Measurements from ENCODE around the gene MIDN. TPM values are rescaled to one million over a fixed set of nuclear protein-coding genes. Genes with fewer than 3 reads are reported as not detected.

MIDN gene
- total and polyA plus RNA-seq, 2 donors (not counting 3 experiments of a cell fraction or from before 2014, with no cell fraction given) = 20.0 to 85.9 TPM

DNA sequence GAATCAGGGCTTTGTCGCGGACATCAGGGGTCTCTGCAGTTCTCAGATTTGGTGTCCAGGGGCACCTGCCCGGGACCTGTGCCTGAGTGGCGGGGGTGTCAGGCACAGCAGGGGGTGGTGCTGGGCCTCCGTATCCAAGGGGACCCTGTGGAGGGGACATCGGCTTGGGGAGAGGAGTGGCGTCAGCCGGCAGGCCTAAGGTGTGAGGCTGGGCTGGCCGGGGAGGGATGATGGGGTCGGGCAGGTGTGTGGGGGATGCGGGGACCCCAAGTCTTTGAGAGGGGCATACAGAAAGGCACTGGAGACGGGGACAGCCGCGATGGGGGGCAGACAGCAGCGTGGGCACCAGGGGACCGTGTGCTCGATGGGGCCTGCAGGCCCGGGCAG is 39.8 kb downstream of the MIDN start:
- FAIRE-seq = no peak
- dilution Hi-C loops (cut with MboI; ENCODE audit: extremely low pct_ligation_motif_present, low sequenced_read_pairs) = no loop called here
- intact Hi-C loops (cut with micrococcal nuclease) = no loop called here

More for the DNA sequence above, 39.8 kb downstream of the MIDN start:
- Histone ChIP-seq H3K27ac (ENCODE audit: insufficient read depth, low read depth, low read length) (no peak overlapping the region), H3K9me1 (replicated peaks; ENCODE audit: control insufficient read depth, extremely low read depth, insufficient read depth, low read length) (no peaks in the 10 kb centered on the region), H3K4me3 (replicated peaks in 1 of 3; ENCODE audit: insufficient read depth in 1 of 3, low read depth in 1 of 3, low read length in 3 of 3) (no peak overlapping the region), H4K20me1 (replicated peaks; ENCODE audit: control insufficient read depth, extremely low read depth, insufficient read depth, low read length) (no peaks in the 10 kb centered on the region), H3K9me3 (replicated peaks; ENCODE audit: control insufficient read depth, insufficient read depth, low read length) (no peaks in the 10 kb centered on the region), H3K36me3 (ENCODE audit: control insufficient read depth in 2 of 2, extremely low read depth in 1 of 2, insufficient read depth in 2 of 2, low read length in 2 of 2) (no peaks in the 10 kb centered on the region), H3K27me3 (ENCODE audit: control insufficient read depth in 2 of 2, insufficient read depth in 2 of 2, low read length in 2 of 2) (peaks cover 8 to 20% of the 10 kb centered on the region in 2 experiments), H2AFZ (ENCODE audit: low read depth, low read length) (no peak overlapping the region), H3K9ac (replicated peaks; ENCODE audit: extremely low read depth, insufficient read depth, low read length) (no peak overlapping the region), H3K4me1 (ENCODE audit: control insufficient read depth, extremely low read depth, insufficient read depth, low read length) (no peaks in the 10 kb centered on the region), H3K79me2 (ENCODE audit: control insufficient read depth, insufficient read depth, low read length) (no peaks in the 10 kb centered on the region), H3K4me2 (ENCODE audit: insufficient read depth, low read length) (no peak overlapping the region)
- POLR2A ChIA-PET = no interaction called here
- CTCF ChIA-PET = no interaction called here
- no TSS peak for BruUV-seq (replicated peaks)
- TF ChIP-seq, protein P1, sequence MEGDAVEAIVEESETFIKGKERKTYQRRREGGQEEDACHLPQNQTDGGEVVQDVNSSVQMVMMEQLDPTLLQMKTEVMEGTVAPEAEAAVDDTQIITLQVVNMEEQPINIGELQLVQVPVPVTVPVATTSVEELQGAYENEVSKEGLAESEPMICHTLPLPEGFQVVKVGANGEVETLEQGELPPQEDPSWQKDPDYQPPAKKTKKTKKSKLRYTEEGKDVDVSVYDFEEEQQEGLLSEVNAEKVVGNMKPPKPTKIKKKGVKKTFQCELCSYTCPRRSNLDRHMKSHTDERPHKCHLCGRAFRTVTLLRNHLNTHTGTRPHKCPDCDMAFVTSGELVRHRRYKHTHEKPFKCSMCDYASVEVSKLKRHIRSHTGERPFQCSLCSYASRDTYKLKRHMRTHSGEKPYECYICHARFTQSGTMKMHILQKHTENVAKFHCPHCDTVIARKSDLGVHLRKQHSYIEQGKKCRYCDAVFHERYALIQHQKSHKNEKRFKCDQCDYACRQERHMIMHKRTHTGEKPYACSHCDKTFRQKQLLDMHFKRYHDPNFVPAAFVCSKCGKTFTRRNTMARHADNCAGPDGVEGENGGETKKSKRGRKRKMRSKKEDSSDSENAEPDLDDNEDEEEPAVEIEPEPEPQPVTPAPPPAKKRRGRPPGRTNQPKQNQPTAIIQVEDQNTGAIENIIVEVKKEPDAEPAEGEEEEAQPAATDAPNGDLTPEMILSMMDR (IDR thresholded peaks at IDR 0.05; ENCODE audit: extremely low read depth in 1 of 2, insufficient read depth in 1 of 2, low read depth in 1 of 2, low read length in 2 of 2) = no peak
- TF ChIP-seq, protein P2, sequence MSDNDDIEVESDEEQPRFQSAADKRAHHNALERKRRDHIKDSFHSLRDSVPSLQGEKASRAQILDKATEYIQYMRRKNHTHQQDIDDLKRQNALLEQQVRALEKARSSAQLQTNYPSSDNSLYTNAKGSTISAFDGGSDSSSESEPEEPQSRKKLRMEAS (IDR thresholded peaks at IDR 0.05; ENCODE audit: insufficient read depth, insufficient read length) = no peak
- no peak for TF ChIP-seq FOS (IDR thresholded peaks at IDR 0.05; ENCODE audit: borderline replicate concordance, insufficient read depth, low read length)
- TF ChIP-seq EZH2 (IDR thresholded peaks at IDR 0.05; ENCODE audit: borderline replicate concordance, low read depth, low read length, severe bottlenecking) = no peak
- no peak for TF ChIP-seq JUN (IDR thresholded peaks at IDR 0.05; ENCODE audit: borderline replicate concordance, insufficient read depth, insufficient read length, low read depth)
- TF ChIP-seq GATA2 (IDR thresholded peaks at IDR 0.05; ENCODE audit: insufficient read depth, insufficient read length, low read depth, low read length) = no peak
- TF ChIP-seq POLR2A (IDR thresholded peaks at IDR 0.05; ENCODE audit: low read depth, low read length) = no peak
- TF ChIP-seq POLR2AphosphoS5 (IDR thresholded peaks at IDR 0.05; ENCODE audit: insufficient read depth, low read depth, low read length) = no peak
- no peak for TF ChIP-seq MYC (IDR thresholded peaks at IDR 0.05; ENCODE audit: low read depth, low read length)
- no peak for DNase-seq (ENCODE audit: low read depth, low spot score)

Measured in endothelial cell of umbilical vein (primary cell).